Adrenal gland (tissue), 5 donors: ENCODE results near the gene SPATS2.

Experiments
- CTCF ChIP-seq, 6 experiments: fragments of 450-650 bp in 4 of 6; fragments of 200-600 bp in 2 of 6; sonication (generic) in 1 of 6; IDR thresholded peaks; 1 replicate in 5 of 6; 2 replicates in 1 of 6; pipeline versions ENCODE4 v1.5.1 to v1.8.0; 2016 to 2021; ENCODE audit warnings: antibody characterized with exemption in 6 of 6, mild to moderate bottlenecking in 2 of 6, moderate library complexity in 1 of 6
- POLR2A ChIP-seq, 2 donors: fragments of 450-650 bp; IDR thresholded peaks; one replicate each; pipeline ENCODE4 v1.6.1; 2017; ENCODE audit warnings: antibody characterized with exemption in 2 of 2, mild to moderate bottlenecking in 2 of 2, moderate library complexity in 1 of 2
- donor health status: DM: no; HTN: no; CAD: no.

- TF ChIP-seq CTCF (IDR thresholded peaks at IDR 0.05) (no peak), POLR2A (IDR thresholded peaks at IDR 0.05) (no peak)
Measured at GRCh38 chr12:49515266-49515665, 148.0 kb downstream of the SPATS2 start.
